ENCODE measurements around the gene HOXA7. TPM values are rescaled to one million over a fixed set of nuclear protein-coding genes. Genes with fewer than 3 reads are reported as not detected.

Gene HOXA7
- total and polyA plus RNA-seq, 2 donors (not counting 1 experiment from before 2014, with no cell fraction given) = 0.37 TPM; not detected in 1

DNA sequence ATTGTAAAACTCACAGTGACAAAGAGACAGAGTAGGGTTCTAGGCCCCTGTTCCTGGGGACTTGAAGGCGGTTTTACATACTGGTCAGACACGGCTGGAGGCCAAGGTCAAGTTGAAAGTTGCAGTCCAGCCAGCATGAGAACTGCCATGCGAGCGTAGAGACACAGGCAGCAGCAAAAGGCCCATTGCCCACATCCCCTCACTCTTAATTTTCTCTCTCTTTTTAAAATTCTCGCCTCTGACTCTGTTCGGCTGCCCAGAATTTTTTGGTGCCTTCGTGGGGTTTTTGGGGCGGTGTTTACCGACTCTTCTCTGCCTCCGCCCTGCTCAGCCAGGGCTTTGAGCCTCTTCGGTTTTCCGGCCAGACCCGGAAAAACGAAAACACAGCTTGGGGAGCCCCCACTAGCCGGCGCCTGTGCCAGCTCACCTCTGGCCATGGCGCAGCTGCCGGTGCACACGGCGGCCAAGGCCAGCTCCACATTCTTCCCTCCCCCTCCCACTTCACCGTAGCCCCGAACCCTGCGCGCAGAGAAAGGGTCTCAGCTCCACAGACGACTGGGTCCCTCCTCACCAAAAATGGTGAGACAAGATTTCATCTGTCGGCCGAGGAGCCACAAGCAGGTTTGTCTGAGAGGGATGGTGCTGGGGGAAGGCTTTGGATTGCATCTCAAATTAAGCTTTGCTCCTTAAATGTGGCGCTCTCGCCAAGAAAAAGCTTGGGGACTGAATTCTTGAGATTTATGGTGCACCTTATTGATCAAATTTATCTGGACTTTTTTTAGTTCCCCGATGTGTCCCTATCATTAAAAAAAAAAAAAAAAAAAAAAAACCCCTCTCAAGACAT lies 45.8 kb upstream of the HOXA7 start:
- H3K4me1 ChIP-seq (ENCODE audit: control insufficient read depth in 2 of 2, insufficient read depth in 2 of 2, low read length in 2 of 2) = peaks cover 50 to 72% of the 10 kb centered on the region in 2 donors
- H3K9ac ChIP-seq (ENCODE audit: low read length) = peak overlapping the region; percentile 21
- ChIA-PET POLR2A (interaction anchor here (0.5 kb wide), 1 partner anchor 866 kb away, joined by 5 read pairs; no protein-coding TSS in a partner anchor), CTCF (interaction anchor here (0.9 to 1.8 kb wide), 5 partner anchors 9 to 1354 kb away, joined by 3 to 6 read pairs (median 3); no protein-coding TSS in a partner anchor)
- peak overlapping the region; percentile 78 for H3K4me2 ChIP-seq (replicated peaks; ENCODE audit: low read depth, low read length, poor library complexity, severe bottlenecking)
- H3K27ac ChIP-seq (ENCODE audit: low read length in 2 of 2) = no peak overlapping the region
- H3K4me3 ChIP-seq (ENCODE audit: control extremely low read depth in 1 of 5, extremely low read depth in 1 of 5, insufficient read depth in 1 of 5, low read depth in 2 of 5, low read length in 4 of 5) = no peak overlapping the region
- peak overlapping the region; percentile 78 for H3K4me3 Mint-ChIP-seq
- peaks cover 84% of the 10 kb centered on the region for H3K27me3 Mint-ChIP-seq
- peaks cover 44% of the 10 kb centered on the region for H3K4me1 Mint-ChIP-seq
- H2AFZ ChIP-seq (ENCODE audit: insufficient read depth, low read depth, low read length, poor library complexity, severe bottlenecking) = no peak overlapping the region
- 23% methylated on average over 27 of the region's 30 CpGs for WGBS (ENCODE audit: insufficient coverage)
- peak overlapping the region; percentile 50 for H3K27ac Mint-ChIP-seq
- peak; percentile 26 for DNase-seq
- peaks cover 1 to 90% (median 86%) of the 10 kb centered on the region in 4 experiments for H3K27me3 ChIP-seq (replicated peaks in 1 of 4; ENCODE audit: control extremely low read depth in 1 of 4, control insufficient read depth in 3 of 4, insufficient read depth in 4 of 4, low read length in 3 of 4)
- intact Hi-C loops (cut with micrococcal nuclease) = loop anchor here (5.0 kb wide), 1 partner anchor 1210 kb away; the partner anchor contains the start of gene CREB5
- no peaks in the 10 kb centered on the region for H3K9me3 Mint-ChIP-seq (ENCODE audit: insufficient read depth)
- TF ChIP-seq, protein P1, sequence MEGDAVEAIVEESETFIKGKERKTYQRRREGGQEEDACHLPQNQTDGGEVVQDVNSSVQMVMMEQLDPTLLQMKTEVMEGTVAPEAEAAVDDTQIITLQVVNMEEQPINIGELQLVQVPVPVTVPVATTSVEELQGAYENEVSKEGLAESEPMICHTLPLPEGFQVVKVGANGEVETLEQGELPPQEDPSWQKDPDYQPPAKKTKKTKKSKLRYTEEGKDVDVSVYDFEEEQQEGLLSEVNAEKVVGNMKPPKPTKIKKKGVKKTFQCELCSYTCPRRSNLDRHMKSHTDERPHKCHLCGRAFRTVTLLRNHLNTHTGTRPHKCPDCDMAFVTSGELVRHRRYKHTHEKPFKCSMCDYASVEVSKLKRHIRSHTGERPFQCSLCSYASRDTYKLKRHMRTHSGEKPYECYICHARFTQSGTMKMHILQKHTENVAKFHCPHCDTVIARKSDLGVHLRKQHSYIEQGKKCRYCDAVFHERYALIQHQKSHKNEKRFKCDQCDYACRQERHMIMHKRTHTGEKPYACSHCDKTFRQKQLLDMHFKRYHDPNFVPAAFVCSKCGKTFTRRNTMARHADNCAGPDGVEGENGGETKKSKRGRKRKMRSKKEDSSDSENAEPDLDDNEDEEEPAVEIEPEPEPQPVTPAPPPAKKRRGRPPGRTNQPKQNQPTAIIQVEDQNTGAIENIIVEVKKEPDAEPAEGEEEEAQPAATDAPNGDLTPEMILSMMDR (IDR thresholded peaks at IDR 0.05) = no peak
- no peak for TF ChIP-seq EZH2 (IDR thresholded peaks at IDR 0.05; ENCODE audit: borderline replicate concordance, insufficient read depth, low read depth, low read length, poor library complexity, severe bottlenecking)
- no peaks in the 10 kb centered on the region for H3K79me2 ChIP-seq (ENCODE audit: control insufficient read depth, insufficient read depth, low read length)
- no peaks in the 10 kb centered on the region for H3K36me3 ChIP-seq (replicated peaks in 1 of 2; ENCODE audit: control extremely low read depth in 1 of 2, control insufficient read depth in 1 of 2, extremely low read depth in 1 of 2, insufficient read depth in 2 of 2, low read length in 1 of 2)
- no peak for ATAC-seq (ENCODE audit: low read depth)
- H4K20me1 ChIP-seq (ENCODE audit: control insufficient read depth, insufficient read depth, low read length, poor library complexity, severe bottlenecking) = no peaks in the 10 kb centered on the region
- H3K9me3 ChIP-seq (ENCODE audit: control extremely low read depth in 1 of 3, control insufficient read depth in 2 of 3, insufficient read depth in 1 of 3, low read length in 2 of 3) = peaks cover 1 to 61% (median 6%) of the 10 kb centered on the region in 3 donors

All from B cell (primary cell).